ENCODE data around the gene TKFC.
"Not testable (repeated sequence)": the region's sequence is repeated elsewhere in the genome, so short reads cannot be mapped to it uniquely, and the experiment has no call there.

The TKFC gene

DNA sequence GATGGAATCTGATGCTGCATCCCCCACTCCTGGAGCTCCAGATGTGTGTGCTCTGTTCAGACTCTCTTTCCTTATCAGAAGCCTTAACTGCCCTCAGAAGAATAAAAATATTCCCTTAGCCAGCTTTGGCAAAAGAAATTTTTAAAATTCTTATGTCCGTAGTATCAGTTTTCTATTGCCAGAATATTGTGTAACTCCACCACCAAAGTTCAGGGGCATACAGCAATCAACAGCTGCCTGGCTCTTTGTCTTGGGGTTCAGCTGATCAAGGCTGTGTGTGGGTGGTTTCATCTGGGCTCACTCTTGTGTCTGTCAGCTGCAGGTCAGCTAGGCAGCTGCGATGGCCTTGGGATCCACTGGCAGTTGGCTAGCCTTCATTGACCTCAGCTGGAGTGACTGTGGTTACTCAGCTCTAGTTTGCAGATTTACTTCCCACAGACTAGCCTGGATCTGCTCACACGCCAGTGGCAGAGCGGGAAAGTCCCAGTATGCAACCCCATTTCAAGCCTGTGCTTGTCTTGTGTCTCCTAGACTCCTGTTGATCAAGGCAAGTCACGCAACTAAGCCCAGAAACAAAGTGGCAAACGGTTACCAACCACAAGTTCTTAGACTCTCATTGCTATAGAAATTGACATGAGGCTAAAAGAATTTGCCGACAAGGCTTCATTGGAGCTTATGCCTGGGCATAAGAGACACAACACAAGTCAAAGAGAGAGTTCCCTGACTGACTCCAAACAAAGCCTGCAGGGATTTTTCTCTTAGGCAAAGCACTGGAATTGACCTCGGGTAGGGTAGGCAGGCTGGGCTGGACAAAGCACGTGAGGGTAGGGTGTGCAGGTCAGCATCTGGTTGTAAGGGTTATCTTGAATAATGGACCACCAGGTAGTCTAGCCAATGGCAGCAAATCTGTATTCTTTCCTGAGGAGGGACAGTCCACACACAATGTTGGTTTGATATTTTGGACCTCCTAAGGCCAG is 36.6 kb downstream of the TKFC start:
- no peak overlapping the region for H3K27ac Mint-ChIP-seq (ENCODE audit: low read depth)
- no peaks in the 10 kb centered on the region for H3K4me1 Mint-ChIP-seq
- H3K27me3 Mint-ChIP-seq, result no peaks in the 10 kb centered on the region
- no peak overlapping the region for H3K4me3 Mint-ChIP-seq
- peaks cover 46% of the 10 kb centered on the region for H3K36me3 Mint-ChIP-seq (ENCODE audit: insufficient read depth)
- ATAC-seq (replicated peaks; ENCODE audit: extremely low read depth, poor library complexity, severe bottlenecking), result no peak
- H3K9me3 Mint-ChIP-seq, result no peaks in the 10 kb centered on the region
- DNase-seq (ENCODE audit: low spot score in 2 of 2), result no peak

DNA sequence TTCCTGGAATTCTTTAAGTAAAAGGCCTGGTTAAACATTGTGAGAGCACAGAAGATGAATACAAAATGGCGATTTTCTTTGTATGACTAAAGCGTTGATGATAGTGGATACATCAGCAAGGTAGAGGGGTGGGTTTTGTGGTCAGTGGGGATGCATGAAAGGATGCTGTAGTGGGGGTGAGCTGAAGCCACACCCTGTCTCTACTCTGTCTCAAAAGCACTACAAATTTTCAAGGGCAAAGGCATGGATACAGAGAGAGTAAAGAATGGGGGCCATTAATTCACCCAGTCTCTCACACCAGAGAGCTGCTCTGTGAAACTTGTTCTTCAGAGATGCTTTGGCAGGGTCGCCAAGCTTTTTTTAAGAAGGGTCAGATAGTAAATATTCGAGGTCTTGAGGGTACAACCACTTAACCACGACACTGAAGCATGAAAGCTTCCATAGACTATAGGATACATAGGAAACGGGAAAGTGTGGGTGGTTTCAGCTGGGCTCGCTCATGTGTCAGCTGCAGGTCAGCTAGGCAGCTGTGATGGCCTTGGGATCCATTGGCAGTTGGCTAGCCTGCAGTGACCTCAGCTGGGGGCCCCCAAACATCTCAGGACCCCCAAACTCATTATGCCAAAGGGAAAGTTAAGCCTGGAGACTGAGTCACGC is 37.4 kb downstream of the TKFC start:
- DNase-seq (ENCODE audit: low spot score in 2 of 2) (no peak), ATAC-seq (replicated peaks; ENCODE audit: extremely low read depth, poor library complexity, severe bottlenecking) (no peak)
- no peak overlapping the region for H3K4me3 Mint-ChIP-seq
- H3K4me1 Mint-ChIP-seq, result no peaks in the 10 kb centered on the region
- H3K27me3 Mint-ChIP-seq, result no peaks in the 10 kb centered on the region
- no peak overlapping the region for H3K27ac Mint-ChIP-seq (ENCODE audit: low read depth)
- H3K36me3 Mint-ChIP-seq (ENCODE audit: insufficient read depth), result peaks cover 43% of the 10 kb centered on the region
- no peaks in the 10 kb centered on the region for H3K9me3 Mint-ChIP-seq

DNA sequence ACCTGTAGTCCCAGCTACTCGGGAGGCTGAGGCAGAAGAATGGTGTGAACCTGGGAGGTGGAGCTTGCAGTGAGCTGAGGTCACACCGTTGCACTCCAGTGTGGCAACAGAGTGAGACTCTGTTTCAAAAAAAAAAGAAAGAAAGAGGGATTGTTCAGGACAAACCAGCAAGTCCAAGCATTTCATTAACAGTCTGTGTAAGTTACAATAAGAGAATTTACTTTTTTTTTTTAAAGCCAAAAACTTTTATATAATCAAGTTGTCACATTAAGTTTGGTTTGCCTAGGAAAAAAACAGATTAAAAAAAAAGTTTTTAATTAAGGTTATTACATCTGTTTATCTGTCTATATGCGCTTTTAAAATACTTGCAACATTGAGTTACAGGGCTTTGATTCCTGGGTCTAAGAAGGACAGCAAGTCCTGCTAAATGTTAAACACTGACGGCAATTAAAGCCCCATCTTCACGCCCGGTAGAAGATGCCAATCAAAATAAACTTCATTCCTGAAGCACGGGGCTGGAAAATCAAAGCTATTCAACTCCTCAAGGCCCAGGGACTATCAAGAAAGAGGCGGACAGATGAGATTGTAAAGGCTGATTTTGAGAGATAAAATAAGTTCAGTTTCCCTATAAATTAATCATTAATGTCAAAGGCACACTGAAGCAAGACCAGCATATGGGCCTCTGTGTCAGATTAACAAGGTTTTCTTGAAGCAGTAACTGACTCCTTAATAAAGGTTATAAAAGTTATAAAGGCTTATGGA is 39.8 kb downstream of the TKFC start:
- no peak for ATAC-seq (replicated peaks; ENCODE audit: extremely low read depth, poor library complexity, severe bottlenecking)
- Mint-ChIP-seq H3K9me3 (no peaks in the 10 kb centered on the region), H3K4me1 (no peaks in the 10 kb centered on the region), H3K36me3 (ENCODE audit: insufficient read depth) (peaks cover 24% of the 10 kb centered on the region), H3K27ac (ENCODE audit: low read depth) (peak overlapping the region; percentile 25), H3K27me3 (no peaks in the 10 kb centered on the region), H3K4me3 (no peak overlapping the region)
- DNase-seq (ENCODE audit: low spot score in 2 of 2), result no peak

DNA sequence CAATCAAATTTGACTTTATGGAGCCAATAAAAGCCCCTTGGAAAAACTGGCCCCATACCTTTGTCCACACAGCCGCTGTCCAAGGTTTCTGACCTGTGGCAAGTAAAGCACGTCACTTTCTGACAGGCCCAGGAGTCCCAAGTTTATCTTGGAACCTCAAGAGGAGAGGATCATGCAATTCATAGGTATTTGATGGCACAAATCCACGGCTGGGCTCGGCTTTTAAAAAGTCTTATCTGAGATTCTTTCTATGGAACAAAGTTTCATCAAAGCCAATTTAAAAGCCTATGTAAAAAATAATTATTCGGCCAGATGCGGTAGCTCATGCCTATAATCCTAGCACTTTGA is 42.7 kb downstream of the TKFC start:
- H3K36me3 Mint-ChIP-seq (ENCODE audit: insufficient read depth), result peaks cover 11% of the 10 kb centered on the region
- H3K4me3 Mint-ChIP-seq, result no peak overlapping the region
- H3K4me1 Mint-ChIP-seq, result no peaks in the 10 kb centered on the region
- H3K27ac Mint-ChIP-seq (ENCODE audit: low read depth), result no peak overlapping the region
- no peak for DNase-seq (ENCODE audit: low spot score in 2 of 2)
- H3K27me3 Mint-ChIP-seq, result no peaks in the 10 kb centered on the region
- no peaks in the 10 kb centered on the region for H3K9me3 Mint-ChIP-seq
- ATAC-seq (replicated peaks; ENCODE audit: extremely low read depth, poor library complexity, severe bottlenecking), result no peak

DNA sequence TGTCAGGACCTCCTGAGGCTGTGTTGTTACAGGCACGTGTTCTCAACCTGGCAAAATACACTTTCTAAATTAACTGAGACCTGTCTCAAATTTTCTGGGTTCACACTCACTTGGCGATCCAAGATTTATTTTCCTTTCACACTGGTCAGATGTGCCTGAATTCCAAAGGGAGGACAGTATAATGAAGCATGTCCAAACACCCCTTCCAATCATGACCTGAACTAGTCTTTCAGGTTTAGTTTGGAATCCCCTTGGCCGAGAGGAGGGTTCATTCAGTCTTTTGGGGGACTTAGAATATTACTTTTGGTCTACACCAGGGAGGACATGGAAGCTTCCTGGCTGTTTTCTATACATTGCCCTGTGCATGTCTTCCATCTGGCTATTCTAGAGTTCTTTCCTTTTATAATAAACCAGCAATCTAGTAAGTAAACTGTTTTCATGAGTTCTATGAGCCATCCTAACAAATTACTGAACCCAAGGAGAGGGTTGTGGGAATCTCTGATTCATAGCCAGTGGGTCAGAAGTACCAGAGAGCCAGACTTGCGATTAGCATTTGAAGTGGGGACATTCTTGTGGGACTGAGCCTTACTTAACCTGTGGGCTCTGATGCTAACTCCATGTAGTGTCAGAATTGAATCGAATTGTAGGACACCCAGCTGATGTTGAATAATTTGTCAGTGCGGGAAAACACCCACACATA is 44.6 kb downstream of the TKFC start:
- Mint-ChIP-seq H3K4me1 (no peaks in the 10 kb centered on the region), H3K4me3 (no peak overlapping the region), H3K36me3 (ENCODE audit: insufficient read depth) (peaks cover 5% of the 10 kb centered on the region), H3K27me3 (no peaks in the 10 kb centered on the region), H3K27ac (ENCODE audit: low read depth) (no peak overlapping the region), H3K9me3 (no peaks in the 10 kb centered on the region)
- DNase-seq (ENCODE audit: low spot score in 2 of 2), result no peak
- ATAC-seq (replicated peaks; ENCODE audit: extremely low read depth, poor library complexity, severe bottlenecking), result no peak

DNA sequence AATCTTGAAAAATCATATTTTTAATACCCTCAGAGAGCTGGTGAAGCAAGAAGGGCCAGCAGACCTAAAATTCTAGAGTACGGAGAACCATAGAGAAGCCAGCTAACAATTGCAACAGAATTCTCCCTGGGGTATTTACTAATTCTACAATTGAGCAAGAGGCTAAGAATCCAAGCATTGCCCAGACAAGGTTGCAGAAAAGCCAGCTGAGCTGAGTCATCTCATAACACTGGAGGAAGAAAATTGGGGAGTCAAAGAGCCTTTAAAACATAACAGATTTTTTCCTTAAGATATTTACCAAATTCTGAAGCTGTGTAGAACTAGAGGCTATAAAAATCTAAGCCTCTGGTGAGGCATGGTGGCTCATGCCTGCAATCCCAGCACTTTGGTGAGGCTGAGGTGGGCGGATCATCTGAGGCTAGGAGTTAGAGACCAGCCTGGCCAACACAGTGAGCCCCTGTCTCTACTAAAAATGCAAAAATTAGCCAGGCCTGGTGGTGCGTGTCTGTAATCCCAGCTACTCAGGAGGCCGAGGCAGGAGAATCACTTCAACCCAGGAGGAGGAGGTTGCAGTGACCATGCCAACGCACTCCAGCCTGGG is 45.8 kb downstream of the TKFC start:
- Mint-ChIP-seq H3K4me1 (no peaks in the 10 kb centered on the region), H3K27ac (ENCODE audit: low read depth) (no peak overlapping the region), H3K36me3 (ENCODE audit: insufficient read depth) (peaks cover 6% of the 10 kb centered on the region), H3K4me3 (no peak overlapping the region), H3K27me3 (no peaks in the 10 kb centered on the region), H3K9me3 (no peaks in the 10 kb centered on the region)
- no peak for ATAC-seq (replicated peaks; ENCODE audit: extremely low read depth, poor library complexity, severe bottlenecking)
- no peak for DNase-seq (ENCODE audit: low spot score in 2 of 2)

DNA sequence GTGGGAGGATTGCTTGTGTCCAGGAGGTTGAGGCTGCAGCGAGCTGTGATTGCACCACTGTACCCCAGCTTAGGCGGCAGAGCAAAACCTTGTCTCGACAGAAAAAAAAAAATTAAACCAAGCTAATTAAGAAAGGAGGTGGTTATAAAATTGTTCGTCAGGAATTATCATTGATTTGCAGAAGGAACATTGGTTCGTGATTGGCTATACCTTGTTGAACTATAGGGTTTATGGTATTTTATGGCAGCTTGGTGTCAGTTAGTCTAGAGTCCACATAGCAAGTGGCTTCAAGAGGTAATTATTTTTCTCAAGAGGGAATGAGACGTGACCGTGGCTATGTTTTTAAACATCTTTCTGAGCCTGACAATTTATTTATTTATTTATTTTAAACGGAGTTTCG is 47.9 kb downstream of the TKFC start:
- Mint-ChIP-seq H3K36me3 (ENCODE audit: insufficient read depth) (peaks cover 3% of the 10 kb centered on the region), H3K4me1 (no peaks in the 10 kb centered on the region), H3K27ac (ENCODE audit: low read depth) (no peak overlapping the region), H3K9me3 (no peaks in the 10 kb centered on the region), H3K27me3 (no peaks in the 10 kb centered on the region), H3K4me3 (no peak overlapping the region)
- DNase-seq (ENCODE audit: low spot score in 2 of 2) (no peak), ATAC-seq (replicated peaks; ENCODE audit: extremely low read depth, poor library complexity, severe bottlenecking) (no peak)

DNA sequence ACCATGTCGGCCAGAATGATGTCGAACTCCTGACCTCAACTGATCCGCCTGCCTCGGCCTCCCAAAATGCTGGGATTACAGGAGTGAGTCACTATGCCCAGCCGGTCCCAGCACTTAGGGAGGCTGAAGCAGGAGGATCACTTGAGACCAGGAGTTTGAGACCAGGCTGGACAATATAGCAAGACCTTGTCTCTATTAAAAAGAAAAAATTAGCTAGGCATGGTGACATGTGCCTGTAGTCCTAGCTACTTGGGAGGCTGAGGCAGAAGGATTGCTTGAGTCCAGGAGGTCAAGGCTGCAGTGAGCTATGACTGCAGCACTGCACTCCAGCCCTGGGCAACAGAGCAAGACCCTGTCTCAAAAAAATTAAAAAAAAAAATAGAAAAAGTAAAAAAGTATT is 50.8 kb downstream of the TKFC start:
- H3K4me1 Mint-ChIP-seq; H3K9me3 Mint-ChIP-seq; H3K36me3 Mint-ChIP-seq (ENCODE audit: insufficient read depth); DNase-seq (ENCODE audit: low spot score in 2 of 2); H3K27ac Mint-ChIP-seq (ENCODE audit: low read depth); ATAC-seq (replicated peaks; ENCODE audit: extremely low read depth, poor library complexity, severe bottlenecking); H3K4me3 Mint-ChIP-seq; H3K27me3 Mint-ChIP-seq: not testable (repeated sequence)

DNA sequence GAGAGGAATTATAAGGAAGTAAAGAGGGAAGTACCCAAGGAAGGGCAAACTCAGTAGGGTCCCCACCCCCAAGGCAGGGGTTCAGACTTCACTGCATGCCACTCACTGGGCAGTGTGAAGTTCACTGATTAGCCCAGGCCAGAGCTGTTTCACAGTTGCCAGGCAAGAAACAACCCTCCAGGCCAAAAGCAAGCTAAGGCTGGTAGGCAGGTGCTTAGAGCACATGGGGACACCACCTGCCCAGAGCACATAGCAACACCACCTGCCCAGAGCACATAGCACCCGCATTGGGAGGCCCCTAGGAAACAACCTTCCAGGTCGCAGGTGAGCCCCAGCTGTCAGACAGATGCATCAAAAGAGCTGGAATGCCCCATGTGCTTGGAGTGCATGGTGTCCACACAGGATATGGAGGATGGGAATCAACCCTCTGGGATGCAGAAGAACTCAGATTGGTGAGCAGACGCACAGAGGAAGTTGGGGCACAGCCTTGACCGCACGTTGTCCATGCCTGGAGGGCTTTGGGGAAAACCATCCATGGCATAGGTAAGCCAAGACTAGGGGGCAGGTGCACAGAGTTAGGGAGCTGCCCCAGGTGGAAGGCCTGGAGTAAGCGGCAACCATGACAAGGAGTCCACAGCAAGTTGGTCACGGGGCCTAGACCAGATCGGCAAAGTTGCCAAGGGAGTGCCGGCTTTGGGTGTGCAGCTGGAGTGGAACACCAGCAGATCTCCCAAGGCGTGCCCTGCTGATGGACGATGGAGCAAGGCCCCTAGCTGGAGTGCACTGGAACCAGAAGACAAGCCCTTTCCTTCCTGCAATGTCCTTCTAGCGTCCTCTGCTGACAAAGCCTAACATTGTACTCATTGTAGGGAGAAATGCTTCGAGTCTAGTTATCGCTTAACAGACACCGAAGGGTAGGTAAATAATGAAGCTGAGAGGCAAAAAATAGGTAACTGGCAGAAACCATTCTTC is 51.5 kb downstream of the TKFC start:
- peaks cover 1% of the 10 kb centered on the region for H3K36me3 Mint-ChIP-seq (ENCODE audit: insufficient read depth)
- no peak for ATAC-seq (replicated peaks; ENCODE audit: extremely low read depth, poor library complexity, severe bottlenecking)

DNA sequence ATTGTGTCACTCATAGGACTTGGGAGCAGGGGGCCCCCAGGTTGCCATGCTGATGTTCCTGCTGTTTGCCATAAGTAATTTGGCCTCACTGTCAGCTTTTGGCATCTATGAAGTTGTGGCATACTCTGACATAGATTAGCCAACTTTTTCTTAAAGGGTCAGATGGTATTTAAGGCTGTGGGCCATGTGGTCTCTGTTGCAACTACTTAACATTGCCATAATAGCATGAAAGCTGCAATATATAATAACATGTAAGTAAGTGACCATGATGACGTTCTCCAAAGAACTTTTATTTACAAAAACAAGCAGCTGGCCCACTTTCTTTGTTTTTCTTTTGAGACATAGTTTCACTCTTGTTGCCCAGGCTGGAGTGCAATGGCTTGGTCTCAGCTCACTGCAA is 57.1 kb downstream of the TKFC start:
- H3K9me3 Mint-ChIP-seq, result no peaks in the 10 kb centered on the region
- peaks cover 7% of the 10 kb centered on the region for H3K36me3 Mint-ChIP-seq (ENCODE audit: insufficient read depth)
- H3K4me1 Mint-ChIP-seq, result peaks cover 27% of the 10 kb centered on the region
- no peak for DNase-seq (ENCODE audit: low spot score in 2 of 2)
- no peak overlapping the region for H3K27ac Mint-ChIP-seq (ENCODE audit: low read depth)
- H3K27me3 Mint-ChIP-seq, result no peaks in the 10 kb centered on the region
- ATAC-seq (replicated peaks; ENCODE audit: extremely low read depth, poor library complexity, severe bottlenecking), result no peak
- no peak overlapping the region for H3K4me3 Mint-ChIP-seq

More for the DNA sequence above, 51.5 kb downstream of the TKFC start:
- Mint-ChIP-seq H3K4me1 (no peaks in the 10 kb centered on the region), H3K4me3 (no peak overlapping the region), H3K27me3 (no peaks in the 10 kb centered on the region), H3K9me3 (no peaks in the 10 kb centered on the region), H3K27ac (ENCODE audit: low read depth) (no peak overlapping the region)
- no peak for DNase-seq (ENCODE audit: low spot score in 2 of 2)

DNA sequence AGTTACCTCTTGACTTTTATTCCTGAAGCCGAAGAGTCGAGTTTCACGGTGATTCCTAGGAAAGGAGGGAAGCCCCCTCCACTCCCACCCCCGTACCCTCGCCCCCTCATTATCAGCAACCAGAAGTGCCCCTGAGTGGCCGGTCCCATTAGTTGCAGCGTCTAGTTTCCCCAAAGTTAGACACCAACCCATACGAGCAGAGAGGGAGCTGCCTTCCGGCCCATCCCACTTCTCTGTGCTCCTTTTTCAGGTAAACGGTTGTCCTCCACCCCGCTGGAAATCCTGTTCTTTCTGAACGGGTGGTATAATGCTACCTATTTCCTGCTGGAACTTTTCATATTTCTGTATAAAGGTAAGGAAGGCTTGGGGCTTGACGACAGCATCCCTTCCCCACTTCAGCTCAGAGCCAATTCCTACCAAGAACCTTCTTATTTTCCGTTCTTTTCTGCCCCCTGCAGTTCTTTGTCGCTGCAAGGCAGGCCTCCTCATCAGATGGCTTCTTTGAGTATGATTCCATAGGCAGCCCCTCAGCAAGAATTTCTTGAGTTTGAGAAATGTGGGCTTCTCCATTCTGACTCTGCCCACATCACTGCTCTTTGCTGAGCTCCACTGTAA is 60.1 kb downstream of the TKFC start:
- no peaks in the 10 kb centered on the region for H3K27me3 Mint-ChIP-seq
- H3K4me1 Mint-ChIP-seq, result peaks cover 27% of the 10 kb centered on the region
- H3K27ac Mint-ChIP-seq (ENCODE audit: low read depth), result peak overlapping the region; percentile 93
- no peak for DNase-seq (ENCODE audit: low spot score in 2 of 2)
- peak overlapping the region; percentile 89 for H3K4me3 Mint-ChIP-seq
- ATAC-seq (replicated peaks; ENCODE audit: extremely low read depth, poor library complexity, severe bottlenecking), result peak; percentile 34
- peaks cover 24% of the 10 kb centered on the region for H3K36me3 Mint-ChIP-seq (ENCODE audit: insufficient read depth)
- H3K9me3 Mint-ChIP-seq, result no peaks in the 10 kb centered on the region

All from central memory CD8-positive, alpha-beta T cell (primary cell).